ENCODE measurements around the gene XIRP2. TPM values are rescaled to one million over a fixed set of nuclear protein-coding genes. Genes with fewer than 3 reads are reported as not detected.
A peak's percentile ranks its signal among the peaks of the same experiment; 100 is the strongest.

XIRP2 gene
- total RNA-seq, 6 experiments from 2014 or later: 0.05 to 2.0 (median 0.19) TPM

- intact Hi-C loops (cut with DNase I): no loop called here
- Histone ChIP-seq H3K27me3 (no peaks in the 10 kb centered on the region), H3K36me3 (no peaks in the 10 kb centered on the region), H3K4me1 (no peaks in the 10 kb centered on the region), H3K9me3 (peaks cover 0 to 2% (median 0%) of the 10 kb centered on the region in 4 donors), H3K27ac (no peak overlapping the region), H3K4me3 (no peak overlapping the region)
- ATAC-seq: no peak
- no peak for TF ChIP-seq CTCF (IDR thresholded peaks at IDR 0.05)
- TF ChIP-seq POLR2A (IDR thresholded peaks at IDR 0.05): no peak
- DNase-seq: no peak
- WGBS (ENCODE audit: insufficient coverage, low coverage, low lambda C conversion rate, missing lambda C conversion rate): 60% methylated on average over 5 of the region's 5 CpGs
Measured at GRCh38 chr2:166899676-166900075, 11.4 kb downstream of the XIRP2 start.

- ATAC-seq (no peak), DNase-seq (no peak)
- Histone ChIP-seq H3K36me3 (no peaks in the 10 kb centered on the region), H3K27me3 (no peaks in the 10 kb centered on the region), H3K4me1 (no peaks in the 10 kb centered on the region), H3K4me3 (no peak overlapping the region), H3K9me3 (peaks cover 0 to 2% (median 0%) of the 10 kb centered on the region in 4 donors), H3K27ac (no peak overlapping the region)
- TF ChIP-seq CTCF (IDR thresholded peaks at IDR 0.05) (peak in 1 of 4 donors; percentile 7), POLR2A (IDR thresholded peaks at IDR 0.05) (no peak)
- intact Hi-C loops (cut with DNase I): no loop called here
- 31% methylated on average over 2 of the region's 2 CpGs for WGBS (ENCODE audit: insufficient coverage, low coverage, low lambda C conversion rate, missing lambda C conversion rate)
Measured at GRCh38 chr2:166900700-166901099, 12.4 kb downstream of the XIRP2 start.

- H3K27me3 ChIP-seq: no peaks in the 10 kb centered on the region
- intact Hi-C loops (cut with DNase I): no loop called here
- no peak for ATAC-seq
- no peak for DNase-seq
- TF ChIP-seq CTCF (IDR thresholded peaks at IDR 0.05) (no peak), POLR2A (IDR thresholded peaks at IDR 0.05) (no peak)
- no peak overlapping the region for H3K4me3 ChIP-seq
- H3K4me1 ChIP-seq: no peaks in the 10 kb centered on the region
- peaks cover 0 to 2% (median 0%) of the 10 kb centered on the region in 4 donors for H3K9me3 ChIP-seq
- H3K36me3 ChIP-seq: no peaks in the 10 kb centered on the region
- no peak overlapping the region for H3K27ac ChIP-seq
- 52% methylated on average over 2 of the region's 2 CpGs for WGBS (ENCODE audit: insufficient coverage, low coverage, low lambda C conversion rate, missing lambda C conversion rate)
Measured at GRCh38 chr2:166901336-166901735, 13.1 kb downstream of the XIRP2 start.

GRCh38 chr2:166916987-166917386, 28.7 kb downstream of the XIRP2 start:
- TF ChIP-seq CTCF (IDR thresholded peaks at IDR 0.05) (no peak), POLR2A (IDR thresholded peaks at IDR 0.05) (no peak)

GRCh38 chr2:166917415-166917814, 29.1 kb downstream of the XIRP2 start:
- 14% methylated on average over 1 of the region's 1 CpG for WGBS (ENCODE audit: insufficient coverage, low coverage, low lambda C conversion rate, missing lambda C conversion rate)
- no peaks in the 10 kb centered on the region for H3K27me3 ChIP-seq
- no peaks in the 10 kb centered on the region for H3K4me1 ChIP-seq
- H3K36me3 ChIP-seq: no peaks in the 10 kb centered on the region
- ATAC-seq (peak in 1 of 4 donors; percentile 19), DNase-seq (no peak)
- H3K4me3 ChIP-seq: no peak overlapping the region
- TF ChIP-seq CTCF (IDR thresholded peaks at IDR 0.05) (no peak), POLR2A (IDR thresholded peaks at IDR 0.05) (no peak)
- no peak overlapping the region for H3K27ac ChIP-seq
- intact Hi-C loops (cut with DNase I): no loop called here
- H3K9me3 ChIP-seq: no peaks in the 10 kb centered on the region

More at GRCh38 chr2:166916987-166917386, 28.7 kb downstream of the XIRP2 start:
- no peak for ATAC-seq
- Histone ChIP-seq H3K4me3 (no peak overlapping the region), H3K36me3 (no peaks in the 10 kb centered on the region), H3K27ac (no peak overlapping the region), H3K4me1 (no peaks in the 10 kb centered on the region), H3K9me3 (no peaks in the 10 kb centered on the region), H3K27me3 (no peaks in the 10 kb centered on the region)
- WGBS (ENCODE audit: insufficient coverage, low coverage, low lambda C conversion rate, missing lambda C conversion rate): 39% methylated on average over 4 of the region's 4 CpGs
- no peak for DNase-seq
- intact Hi-C loops (cut with DNase I): no loop called here
